Measurements from ENCODE around the gene MITD1. TPM values are rescaled to one million over a fixed set of nuclear protein-coding genes. Genes with fewer than 3 reads are reported as not detected.

Gene MITD1
- total RNA-seq, 1 experiment from 2014 or later: 29.3 TPM

DNA sequence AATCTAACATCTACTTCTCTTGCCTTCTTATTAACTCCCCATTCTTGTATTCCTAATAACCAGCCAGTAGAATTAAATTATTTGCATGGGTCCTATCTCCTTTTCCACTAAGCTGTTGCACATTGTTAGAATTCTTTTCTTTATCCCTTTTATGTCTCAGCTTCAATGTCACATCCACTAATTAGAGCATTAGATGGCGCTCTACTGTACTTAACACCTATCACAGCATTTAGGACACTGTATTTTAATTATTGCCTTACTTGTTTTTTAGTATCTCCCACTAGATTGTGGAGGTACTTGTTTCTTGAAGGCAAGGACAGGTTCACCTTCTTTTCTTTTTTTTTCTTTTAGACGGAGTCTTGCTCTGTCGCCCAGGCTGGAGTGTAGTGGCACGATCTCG lies 22.3 kb downstream of the MITD1 start:
- no peaks in the 10 kb centered on the region for H3K36me3 ChIP-seq (ENCODE audit: control insufficient read depth, insufficient read depth, low read length)
- BruUV-seq (replicated peaks): no TSS peak
- no peak overlapping the region for H3K4me3 ChIP-seq (ENCODE audit: low read depth, low read length)
- intact Hi-C loops (cut with micrococcal nuclease; ENCODE audit: unreplicated experiment): no loop called here
- DNase-seq: no peak
- Mint-ChIP-seq H3K4me1 (ENCODE audit: low read depth, unreplicated experiment) (peaks cover 7% of the 10 kb centered on the region), H3K27ac (ENCODE audit: unreplicated experiment) (no peak overlapping the region), H3K36me3 (ENCODE audit: insufficient read depth, unreplicated experiment) (peaks cover 14% of the 10 kb centered on the region), H3K4me3 (ENCODE audit: unreplicated experiment) (no peak overlapping the region), H3K9me3 (ENCODE audit: unreplicated experiment) (no peaks in the 10 kb centered on the region), H3K27me3 (ENCODE audit: insufficient read depth, unreplicated experiment) (no peaks in the 10 kb centered on the region)
- H3K9me3 ChIP-seq: no peaks in the 10 kb centered on the region
- TF ChIP-seq CTCF (IDR thresholded peaks at IDR 0.05; ENCODE audit: insufficient read depth in 1 of 2, low read depth in 1 of 2, low read length in 1 of 2, severe bottlenecking in 1 of 2, unreplicated experiment in 1 of 2): no peak
- POLR2A ChIA-PET: no interaction called here
- no peaks in the 10 kb centered on the region for H3K27me3 ChIP-seq (replicated peaks; ENCODE audit: control insufficient read depth, insufficient read depth, low read length)
- no peaks in the 10 kb centered on the region; the same call in 1 of the 2 replicates for H3K4me1 ChIP-seq
- CTCF ChIA-PET: no interaction called here

GRCh38 chr2:99156891-99157290 lies 24.0 kb downstream of the MITD1 start:
- no peaks in the 10 kb centered on the region for H3K27me3 ChIP-seq (replicated peaks; ENCODE audit: control insufficient read depth, insufficient read depth, low read length)
- peaks cover 14% of the 10 kb centered on the region for H3K36me3 Mint-ChIP-seq (ENCODE audit: insufficient read depth, unreplicated experiment)
- TF ChIP-seq CTCF (IDR thresholded peaks at IDR 0.05; ENCODE audit: insufficient read depth in 1 of 2, low read depth in 1 of 2, low read length in 1 of 2, severe bottlenecking in 1 of 2, unreplicated experiment in 1 of 2): no peak
- no peaks in the 10 kb centered on the region; the same call in 1 of the 2 replicates for H3K4me1 ChIP-seq
- no TSS peak for BruUV-seq (replicated peaks)
- ChIA-PET CTCF (no interaction called here), POLR2A (no interaction called here)
- H3K9me3 ChIP-seq: no peaks in the 10 kb centered on the region
- no peaks in the 10 kb centered on the region for H3K36me3 ChIP-seq (ENCODE audit: control insufficient read depth, insufficient read depth, low read length)
- DNase-seq: no peak
- peaks cover 7% of the 10 kb centered on the region for H3K4me1 Mint-ChIP-seq (ENCODE audit: low read depth, unreplicated experiment)
- peak overlapping the region; percentile 17 for H3K4me3 Mint-ChIP-seq (ENCODE audit: unreplicated experiment)
- no peak overlapping the region for H3K4me3 ChIP-seq (ENCODE audit: low read depth, low read length)
- intact Hi-C loops (cut with micrococcal nuclease; ENCODE audit: unreplicated experiment): no loop called here
- H3K27ac Mint-ChIP-seq (ENCODE audit: unreplicated experiment): peak overlapping the region; percentile 6
- no peaks in the 10 kb centered on the region for H3K27me3 Mint-ChIP-seq (ENCODE audit: insufficient read depth, unreplicated experiment)
- no peaks in the 10 kb centered on the region for H3K9me3 Mint-ChIP-seq (ENCODE audit: unreplicated experiment)

- no peaks in the 10 kb centered on the region; the same call in 1 of the 2 replicates for H3K4me1 ChIP-seq
- H3K9me3 Mint-ChIP-seq (ENCODE audit: unreplicated experiment): no peaks in the 10 kb centered on the region
- DNase-seq: peak; percentile 92 to 93
- ChIA-PET POLR2A (interaction anchor here (0.5 to 2.5 kb wide), 6 partner anchors 11 to 181 kb away, joined by 4 to 52 read pairs (median 6); partner anchors contain the start of genes C2orf15 and TXNDC9), CTCF (interaction anchor here (1.3 to 1.8 kb wide), 2 partner anchors 14 to 70 kb away, joined by 9 to 13 read pairs; partner anchors contain the start of gene C2orf15)
- intact Hi-C loops (cut with micrococcal nuclease; ENCODE audit: unreplicated experiment): loop anchor here (1.0 kb wide), 3 partner anchors 14 to 181 kb away; partner anchors contain the start of genes C2orf15 and TXNDC9
- H3K4me3 ChIP-seq (ENCODE audit: low read depth, low read length): peak within 1 kb of the TSS; percentile 86
- no peaks in the 10 kb centered on the region for H3K27me3 Mint-ChIP-seq (ENCODE audit: insufficient read depth, unreplicated experiment)
- peaks cover 7% of the 10 kb centered on the region for H3K4me1 Mint-ChIP-seq (ENCODE audit: low read depth, unreplicated experiment)
- TF ChIP-seq CTCF (IDR thresholded peaks at IDR 0.05; ENCODE audit: insufficient read depth in 1 of 2, low read depth in 1 of 2, low read length in 1 of 2, severe bottlenecking in 1 of 2, unreplicated experiment in 1 of 2): peak in 1 of 2 experiments; percentile 34
- H3K27me3 ChIP-seq (replicated peaks; ENCODE audit: control insufficient read depth, insufficient read depth, low read length): no peaks in the 10 kb centered on the region
- peak within 1 kb of the TSS; percentile 87 for H3K27ac Mint-ChIP-seq (ENCODE audit: unreplicated experiment)
- BruUV-seq (replicated peaks): TSS peak; percentile 67
- no peak within 1 kb of the TSS for H3K4me3 Mint-ChIP-seq (ENCODE audit: unreplicated experiment)
- H3K36me3 ChIP-seq (ENCODE audit: control insufficient read depth, insufficient read depth, low read length): no peaks in the 10 kb centered on the region
- H3K9me3 ChIP-seq: no peaks in the 10 kb centered on the region
- peaks cover 14% of the 10 kb centered on the region for H3K36me3 Mint-ChIP-seq (ENCODE audit: insufficient read depth, unreplicated experiment)
Observed at GRCh38 chr2:99154643-99155536, 26.0 kb downstream of the MITD1 start, which contains the start of the genes LIPT1 and TSGA10. Gene LIPT1, plus strand, starts transcription at chr2:99154967. Its CDS starts 6,991 bp downstream, at chr2:99161958. Gene TSGA10, minus strand, starts transcription at chr2:99154942. Its CDS starts 45,503 bp downstream, at chr2:99109439.
